ENCODE measurements around the gene LMAN1.

The LMAN1 gene

DNA sequence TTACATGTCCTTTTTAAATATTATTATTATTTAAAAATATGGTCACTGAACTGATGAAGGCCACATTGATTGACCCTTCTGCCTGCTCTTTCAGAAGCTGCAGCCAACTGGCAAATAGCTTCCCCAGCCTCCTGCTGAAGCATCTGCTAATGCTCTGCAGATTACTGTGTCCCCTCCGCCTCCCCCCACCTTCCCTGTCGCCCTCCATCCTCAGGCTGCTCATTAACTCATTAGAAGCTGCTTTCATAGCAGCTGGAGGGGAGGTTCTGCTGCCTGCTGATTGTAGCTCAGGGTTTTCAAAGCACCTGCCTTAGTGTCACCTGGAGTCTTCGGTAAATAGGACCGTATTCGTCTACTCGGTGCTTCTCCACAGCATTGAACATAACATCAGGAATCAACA, 24.8 kb upstream of the LMAN1 start:
- H4K20me1 ChIP-seq (ENCODE audit: insufficient read depth, low read length, poor library complexity, severe bottlenecking), result no peaks in the 10 kb centered on the region
- H3K4me2 ChIP-seq (ENCODE audit: low read depth, low read length, poor library complexity, severe bottlenecking), result no peak overlapping the region
- no peaks in the 10 kb centered on the region for H3K9me2 ChIP-seq (replicated peaks; ENCODE audit: low read depth, low read length)
- H2AFZ ChIP-seq (ENCODE audit: low read length), result no peak overlapping the region
- no peaks in the 10 kb centered on the region for H3K4me1 ChIP-seq (ENCODE audit: insufficient read depth, low read length, poor library complexity, severe bottlenecking)
- no peaks in the 10 kb centered on the region for H3K27me3 ChIP-seq (ENCODE audit: insufficient read depth, low read length, poor library complexity, severe bottlenecking)
- no peaks in the 10 kb centered on the region for H3K9me3 ChIP-seq (ENCODE audit: insufficient read depth, low read depth, low read length)
- no peaks in the 10 kb centered on the region for H3K79me2 ChIP-seq (ENCODE audit: insufficient read depth, low read length)
- H3K4me3 ChIP-seq (ENCODE audit: low read length, poor library complexity, severe bottlenecking), result no peak overlapping the region
- no peak for TF ChIP-seq EZH2phosphoT487 (IDR thresholded peaks at IDR 0.05; ENCODE audit: borderline replicate concordance)
- TF ChIP-seq, protein P1, sequence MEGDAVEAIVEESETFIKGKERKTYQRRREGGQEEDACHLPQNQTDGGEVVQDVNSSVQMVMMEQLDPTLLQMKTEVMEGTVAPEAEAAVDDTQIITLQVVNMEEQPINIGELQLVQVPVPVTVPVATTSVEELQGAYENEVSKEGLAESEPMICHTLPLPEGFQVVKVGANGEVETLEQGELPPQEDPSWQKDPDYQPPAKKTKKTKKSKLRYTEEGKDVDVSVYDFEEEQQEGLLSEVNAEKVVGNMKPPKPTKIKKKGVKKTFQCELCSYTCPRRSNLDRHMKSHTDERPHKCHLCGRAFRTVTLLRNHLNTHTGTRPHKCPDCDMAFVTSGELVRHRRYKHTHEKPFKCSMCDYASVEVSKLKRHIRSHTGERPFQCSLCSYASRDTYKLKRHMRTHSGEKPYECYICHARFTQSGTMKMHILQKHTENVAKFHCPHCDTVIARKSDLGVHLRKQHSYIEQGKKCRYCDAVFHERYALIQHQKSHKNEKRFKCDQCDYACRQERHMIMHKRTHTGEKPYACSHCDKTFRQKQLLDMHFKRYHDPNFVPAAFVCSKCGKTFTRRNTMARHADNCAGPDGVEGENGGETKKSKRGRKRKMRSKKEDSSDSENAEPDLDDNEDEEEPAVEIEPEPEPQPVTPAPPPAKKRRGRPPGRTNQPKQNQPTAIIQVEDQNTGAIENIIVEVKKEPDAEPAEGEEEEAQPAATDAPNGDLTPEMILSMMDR (conservative IDR thresholded peaks at IDR 0.05; ENCODE audit: low read length), result no peak
- no peaks in the 10 kb centered on the region for H3F3A ChIP-seq (ENCODE audit: low read depth)
- H3K36me3 ChIP-seq (ENCODE audit: insufficient read depth, low read length), result no peaks in the 10 kb centered on the region
- H3K9ac ChIP-seq (ENCODE audit: low read depth, low read length, poor library complexity, severe bottlenecking), result no peak overlapping the region

DNA sequence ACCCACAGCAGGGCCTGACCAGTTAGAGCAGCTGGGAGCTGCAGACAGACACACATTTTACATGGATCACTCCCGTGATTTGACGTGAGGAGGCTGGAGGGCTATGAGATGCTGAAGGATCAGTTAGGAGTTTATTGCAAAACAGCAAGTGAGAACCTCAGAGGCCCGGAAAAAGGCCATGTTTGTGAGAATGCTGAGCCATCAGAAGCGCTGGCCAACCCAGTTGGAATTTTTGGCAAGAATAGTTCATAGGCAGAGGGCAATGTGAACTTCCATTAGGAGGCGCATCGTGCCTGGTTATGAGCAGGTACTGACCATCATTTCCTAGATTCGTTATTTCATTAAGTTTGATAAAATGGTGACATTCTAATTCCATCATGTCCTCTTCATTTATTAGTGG, 23.3 kb upstream of the LMAN1 start:
- H4K20me1 ChIP-seq (ENCODE audit: insufficient read depth, low read length, poor library complexity, severe bottlenecking), result no peaks in the 10 kb centered on the region
- no peak overlapping the region for H2AFZ ChIP-seq (ENCODE audit: low read length)
- no peaks in the 10 kb centered on the region for H3K27me3 ChIP-seq (ENCODE audit: insufficient read depth, low read length, poor library complexity, severe bottlenecking)
- no peaks in the 10 kb centered on the region for H3F3A ChIP-seq (ENCODE audit: low read depth)
- H3K4me3 ChIP-seq (ENCODE audit: low read length, poor library complexity, severe bottlenecking), result no peak overlapping the region
- no peaks in the 10 kb centered on the region for H3K9me3 ChIP-seq (ENCODE audit: insufficient read depth, low read depth, low read length)
- no peak overlapping the region for H3K9ac ChIP-seq (ENCODE audit: low read depth, low read length, poor library complexity, severe bottlenecking)
- no peaks in the 10 kb centered on the region for H3K9me2 ChIP-seq (replicated peaks; ENCODE audit: low read depth, low read length)
- no peaks in the 10 kb centered on the region for H3K4me1 ChIP-seq (ENCODE audit: insufficient read depth, low read length, poor library complexity, severe bottlenecking)
- H3K79me2 ChIP-seq (ENCODE audit: insufficient read depth, low read length), result no peaks in the 10 kb centered on the region
- H3K36me3 ChIP-seq (ENCODE audit: insufficient read depth, low read length), result no peaks in the 10 kb centered on the region
- H3K4me2 ChIP-seq (ENCODE audit: low read depth, low read length, poor library complexity, severe bottlenecking), result no peak overlapping the region
- no peak for TF ChIP-seq EZH2phosphoT487 (IDR thresholded peaks at IDR 0.05; ENCODE audit: borderline replicate concordance)
- TF ChIP-seq, protein P1 (conservative IDR thresholded peaks at IDR 0.05; ENCODE audit: low read length), result no peak

DNA sequence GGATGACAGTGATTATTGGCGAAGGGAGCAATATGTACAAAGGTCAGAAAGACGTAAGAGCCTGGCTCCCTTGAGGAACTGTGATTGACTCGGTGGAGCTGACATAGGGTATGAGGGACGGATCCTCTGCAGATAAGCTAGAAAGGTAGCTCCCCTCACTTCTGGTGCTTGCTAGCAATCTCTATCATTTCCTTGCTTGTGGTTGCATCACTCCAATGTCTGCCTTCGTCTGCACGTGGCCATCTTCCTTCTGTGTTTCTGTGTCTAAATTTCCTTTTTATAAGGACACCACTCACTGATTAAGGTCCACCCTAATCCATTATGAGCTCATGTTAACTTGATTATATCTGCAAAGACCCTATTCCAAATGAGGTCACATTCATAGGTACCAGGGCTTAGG, 22.9 kb upstream of the LMAN1 start:
- Histone ChIP-seq H3K4me1 (ENCODE audit: insufficient read depth, low read length, poor library complexity, severe bottlenecking) (no peaks in the 10 kb centered on the region), H4K20me1 (ENCODE audit: insufficient read depth, low read length, poor library complexity, severe bottlenecking) (no peaks in the 10 kb centered on the region), H3K4me3 (ENCODE audit: low read length, poor library complexity, severe bottlenecking) (no peak overlapping the region), H3K4me2 (ENCODE audit: low read depth, low read length, poor library complexity, severe bottlenecking) (no peak overlapping the region), H3K9me3 (ENCODE audit: insufficient read depth, low read depth, low read length) (no peaks in the 10 kb centered on the region), H3K27me3 (ENCODE audit: insufficient read depth, low read length, poor library complexity, severe bottlenecking) (no peaks in the 10 kb centered on the region), H3K36me3 (ENCODE audit: insufficient read depth, low read length) (no peaks in the 10 kb centered on the region), H3F3A (ENCODE audit: low read depth) (no peaks in the 10 kb centered on the region), H3K79me2 (ENCODE audit: insufficient read depth, low read length) (no peaks in the 10 kb centered on the region), H2AFZ (ENCODE audit: low read length) (no peak overlapping the region), H3K9me2 (replicated peaks; ENCODE audit: low read depth, low read length) (no peaks in the 10 kb centered on the region), H3K9ac (ENCODE audit: low read depth, low read length, poor library complexity, severe bottlenecking) (no peak overlapping the region)
- TF ChIP-seq, protein P1 (conservative IDR thresholded peaks at IDR 0.05; ENCODE audit: low read length), result no peak
- TF ChIP-seq EZH2phosphoT487 (IDR thresholded peaks at IDR 0.05; ENCODE audit: borderline replicate concordance), result no peak
